ENCODE data around the gene PLCL1.
A peak's percentile ranks its signal among the peaks of the same experiment; 100 is the strongest.

PLCL1 gene

DNA sequence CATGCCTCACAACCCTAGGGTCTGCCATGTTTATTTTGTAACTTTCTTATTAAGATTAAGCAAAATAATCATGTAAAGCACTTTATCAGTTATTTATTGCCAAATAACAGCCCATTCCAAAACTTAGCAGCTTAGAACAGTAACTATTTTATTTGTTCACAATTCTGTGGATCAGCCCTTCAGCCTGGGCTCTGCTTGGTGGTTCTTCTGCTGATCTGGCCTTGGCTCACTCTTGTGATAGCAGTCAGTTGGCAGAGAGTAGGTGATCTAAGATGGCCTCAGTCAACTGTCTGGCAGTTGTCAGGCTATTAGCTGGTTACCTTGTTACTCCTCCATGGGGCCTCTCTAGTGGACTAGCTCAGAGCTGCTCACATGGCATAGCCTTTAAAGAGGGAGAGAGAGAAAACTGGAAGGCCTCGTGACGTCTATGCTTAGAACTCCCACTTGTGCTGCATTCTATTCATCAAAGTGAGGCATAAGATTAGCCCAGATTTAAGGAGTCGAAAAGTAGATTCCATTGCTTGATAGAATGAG is 54.3 kb downstream of the PLCL1 start:
- no peak for DNase-seq

DNA sequence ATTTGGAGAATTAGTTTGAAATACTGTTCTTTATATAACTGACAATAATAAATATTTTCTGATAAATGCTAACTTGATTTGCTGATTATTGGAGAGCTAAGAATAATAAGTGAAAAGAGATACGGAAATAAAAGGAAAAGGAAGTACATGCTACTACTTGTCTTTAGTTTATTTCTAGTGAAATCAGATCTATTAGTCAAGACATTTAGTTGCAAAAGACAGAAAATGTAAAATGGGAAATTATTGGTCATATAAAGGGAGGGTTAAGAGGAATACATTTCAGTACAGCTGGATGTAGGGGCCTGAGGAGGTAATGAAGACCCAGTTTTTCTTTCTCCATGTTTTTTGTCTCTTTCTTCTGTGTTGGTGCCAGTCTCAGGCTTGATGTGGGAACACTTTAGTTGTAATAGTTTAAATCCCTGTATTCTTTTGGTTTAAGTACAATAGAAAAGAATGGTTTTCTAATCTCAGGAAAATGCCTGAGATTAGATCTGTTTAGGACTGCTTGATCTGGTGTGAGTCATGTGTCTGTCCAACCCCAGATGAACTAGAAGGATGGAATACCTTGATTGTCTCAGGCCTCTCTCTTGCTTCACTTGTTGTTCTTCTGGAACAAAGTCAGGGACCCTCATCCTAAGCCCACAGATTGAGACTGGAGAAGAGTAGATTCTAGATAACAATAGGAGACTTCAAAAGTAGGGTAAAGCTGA is 58.0 kb downstream of the PLCL1 start:
- no peak for DNase-seq

GRCh38 chr2:197863744-197864143 is 59.4 kb downstream of the PLCL1 start:
- DNase-seq, result no peak

DNA sequence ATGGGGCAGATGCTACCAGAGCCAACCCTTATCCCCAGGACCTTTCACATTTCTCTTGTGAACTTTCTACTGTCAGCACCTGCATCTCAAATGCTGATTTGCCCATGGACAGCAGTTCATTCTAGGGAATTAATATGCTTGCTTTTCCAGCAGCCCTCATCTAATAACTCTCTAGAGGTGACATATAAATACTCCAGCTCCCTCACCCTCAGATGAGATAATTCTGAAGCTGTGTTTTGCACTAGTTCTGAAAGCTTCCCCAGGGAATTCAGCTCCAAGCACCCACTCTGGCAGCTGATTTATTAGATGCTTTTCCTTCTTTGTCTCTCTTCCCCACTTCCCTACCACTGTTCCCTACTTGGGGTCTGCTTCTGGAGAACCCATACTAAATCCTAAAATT is 62.1 kb downstream of the PLCL1 start:
- DNase-seq, result no peak

GRCh38 chr2:197867033-197867432 is 62.6 kb downstream of the PLCL1 start:
- DNase-seq, result no peak

DNA sequence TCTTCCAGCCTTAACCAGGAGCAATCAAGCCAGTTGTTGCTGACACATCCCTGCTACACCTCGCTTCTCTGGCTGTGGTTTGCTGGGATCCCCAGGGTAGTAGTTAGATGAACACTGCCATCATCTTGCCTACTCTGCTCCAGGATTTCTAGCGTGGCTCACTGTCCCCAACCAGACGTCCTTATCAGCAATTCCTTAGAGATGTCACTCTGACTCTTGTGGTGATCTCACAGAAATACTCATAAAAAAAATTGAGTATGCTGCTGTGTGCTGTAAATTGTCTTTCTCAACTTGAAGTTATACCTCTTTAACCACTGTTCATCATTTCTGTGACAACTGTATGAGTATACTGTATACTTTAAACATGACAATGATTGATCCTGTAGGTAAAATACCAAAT is 63.2 kb downstream of the PLCL1 start:
- DNase-seq, result no peak

DNA sequence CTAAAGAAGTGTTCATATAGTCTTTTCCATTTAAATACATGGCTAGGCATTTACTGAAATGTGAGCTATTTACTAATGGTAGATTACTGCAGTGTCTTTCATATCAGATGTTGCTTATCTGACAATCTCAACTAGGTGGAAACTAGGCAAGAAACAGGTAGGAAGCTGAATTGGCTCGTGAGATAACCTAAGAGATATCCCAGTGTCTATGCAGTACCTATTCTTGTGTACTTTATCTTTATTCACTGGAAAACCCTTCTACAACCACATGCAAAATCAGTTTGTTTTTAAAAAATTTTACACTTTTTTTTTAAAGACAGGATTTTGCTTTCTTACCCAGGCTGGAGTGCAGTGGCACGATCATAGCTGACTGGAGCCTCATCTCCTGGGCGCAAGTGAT is 63.8 kb downstream of the PLCL1 start:
- DNase-seq, result no peak

DNA sequence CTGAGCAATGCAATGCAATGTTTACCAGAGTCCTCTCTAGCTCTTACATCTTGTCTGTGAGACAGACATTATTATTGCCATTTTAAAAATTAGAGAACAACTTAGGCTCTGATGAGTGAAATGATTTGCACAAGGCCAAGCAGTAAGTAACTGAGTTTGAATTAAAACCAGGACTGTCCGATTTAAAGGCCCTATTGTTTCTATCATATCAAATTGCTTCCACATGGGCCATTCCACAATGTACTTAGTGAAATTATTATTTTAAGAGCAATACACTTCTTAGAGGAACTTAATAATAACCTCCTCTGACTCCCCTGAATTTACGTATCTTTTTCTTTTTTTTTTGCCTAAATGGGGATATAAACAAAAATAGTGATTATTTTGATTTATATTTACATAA is 64.6 kb downstream of the PLCL1 start:
- DNase-seq, result no peak

DNA sequence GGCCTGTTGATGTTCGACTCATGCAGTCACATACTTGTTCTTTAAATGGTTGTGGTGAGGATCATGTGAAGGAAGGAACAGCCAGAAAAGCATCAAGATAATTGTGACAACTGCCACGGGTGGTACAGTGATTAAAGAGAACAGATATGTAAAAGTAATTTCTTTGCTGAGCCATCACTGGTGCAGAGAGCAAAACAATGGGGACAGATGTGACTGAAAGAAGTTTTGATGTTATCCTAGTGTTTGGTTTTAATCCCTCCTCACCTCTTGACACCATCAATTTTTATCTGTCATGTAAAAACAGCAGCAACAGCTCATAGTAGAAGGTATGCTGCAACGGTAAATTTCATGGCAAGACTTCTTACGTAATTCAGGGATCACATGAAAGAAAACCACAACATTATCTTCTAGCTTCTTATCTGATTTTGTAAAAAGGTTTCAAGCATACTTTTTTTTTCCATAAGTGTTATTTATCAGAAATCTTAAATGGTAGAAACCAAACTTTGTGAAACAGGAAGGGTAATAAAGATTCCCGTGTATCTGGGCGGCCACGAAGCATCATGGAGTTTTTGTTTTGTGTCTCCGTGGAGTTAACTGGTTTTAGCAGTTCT is 65.2 kb downstream of the PLCL1 start:
- no peak for DNase-seq

DNA sequence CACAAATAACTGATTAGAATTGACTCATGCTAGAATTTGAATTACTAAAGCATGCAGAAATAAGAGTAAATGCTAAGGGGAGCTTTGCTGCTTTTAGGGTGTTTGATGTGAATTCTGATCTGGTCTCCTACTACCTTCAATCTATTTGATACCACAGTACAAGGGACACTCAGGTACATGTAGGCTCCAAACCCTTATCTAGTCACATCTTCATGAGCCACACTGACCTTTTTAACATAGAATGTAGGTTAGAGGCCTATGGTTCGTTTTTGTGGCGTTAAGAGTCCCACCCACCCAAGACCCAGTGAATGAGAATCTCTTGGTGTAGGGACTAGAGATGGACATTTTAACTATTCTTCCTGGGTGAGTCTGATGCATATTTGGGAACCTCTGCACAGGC is 65.7 kb downstream of the PLCL1 start:
- no peak for DNase-seq

DNA sequence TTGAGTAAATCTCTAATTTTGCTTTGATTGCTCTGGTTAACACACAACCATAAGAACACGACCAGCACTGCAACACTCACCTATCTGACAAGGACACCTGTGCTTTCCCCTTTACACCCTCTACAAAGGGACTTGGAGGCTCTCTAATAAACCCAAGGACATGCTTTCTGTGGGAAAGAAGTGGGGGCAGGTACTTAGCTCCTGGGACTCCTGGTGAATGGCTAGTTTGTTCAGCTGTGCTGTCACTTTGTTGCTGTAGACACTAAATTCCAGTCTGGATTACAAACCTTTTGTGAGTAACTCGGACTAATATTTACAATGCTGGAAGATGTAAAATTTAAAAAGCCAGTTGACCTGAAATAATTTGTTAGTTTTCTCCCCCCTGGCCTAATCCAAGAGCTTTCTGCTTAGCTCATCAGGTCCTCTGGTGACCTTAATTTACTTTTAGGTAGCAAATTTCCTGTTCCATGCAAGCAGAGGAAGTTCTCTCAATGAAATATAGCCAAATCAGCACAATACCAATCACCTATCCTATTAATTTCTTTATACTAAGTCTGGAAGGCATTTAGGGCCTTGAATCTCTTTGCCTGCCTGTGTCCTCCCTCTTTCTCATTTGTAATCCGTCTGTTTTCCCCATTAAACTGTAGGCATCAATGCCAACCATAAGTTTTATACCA is 67.5 kb downstream of the PLCL1 start:
- no peak for DNase-seq

- DNase-seq, result no peak
These were observed 68.9 kb downstream of the PLCL1 start for GRCh38 chr2:197873293-197873701.

GRCh38 chr2:197875763-197876162 is 71.4 kb downstream of the PLCL1 start:
- no peak for DNase-seq

- no peak for DNase-seq
These were observed 72.1 kb downstream of the PLCL1 start for GRCh38 chr2:197876524-197876923.

DNA sequence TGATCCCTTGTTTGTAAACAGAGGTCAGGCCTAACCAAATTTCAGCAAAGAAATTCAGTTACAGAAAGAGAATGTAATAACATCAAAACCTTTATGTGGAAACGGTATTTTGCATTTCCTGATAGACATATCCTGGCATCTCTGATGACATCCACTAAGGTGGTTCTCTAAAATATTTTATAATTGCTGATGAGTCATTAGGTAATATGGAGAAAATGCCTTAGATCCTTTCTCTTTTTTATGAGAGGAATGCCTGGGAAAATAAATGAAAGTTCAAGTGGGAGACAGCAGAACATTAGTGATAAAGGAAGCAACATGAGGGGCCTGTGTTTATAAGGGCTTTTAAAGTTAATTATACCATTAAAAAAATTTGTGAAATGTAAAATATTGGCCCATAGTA is 72.6 kb downstream of the PLCL1 start:
- DNase-seq, result no peak

DNA sequence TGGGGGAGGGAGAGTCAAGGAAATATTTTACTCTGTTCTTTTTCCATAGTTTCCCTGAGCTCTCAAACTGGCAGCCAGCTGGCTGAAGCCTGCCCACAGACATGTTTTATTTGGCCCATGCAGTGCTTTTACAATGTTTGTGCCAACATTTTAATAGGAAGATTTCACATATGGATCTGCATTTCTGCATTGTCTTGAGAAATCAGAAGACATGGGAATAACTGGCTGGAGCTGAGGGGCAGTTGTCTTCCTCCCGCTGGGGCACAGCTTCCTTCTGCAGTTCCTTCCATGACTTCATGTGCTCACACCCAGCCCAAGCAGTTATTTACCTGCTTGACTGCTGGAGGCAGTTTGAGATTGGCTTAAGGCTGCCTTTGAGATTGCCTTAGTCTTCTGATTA is 74.4 kb downstream of the PLCL1 start:
- no peak for DNase-seq

GRCh38 chr2:197879812-197880408 is 75.5 kb downstream of the PLCL1 start:
- DNase-seq, result no peak

- no peak for DNase-seq
These were observed 79.1 kb downstream of the PLCL1 start for GRCh38 chr2:197883354-197884032.

- DNase-seq, result no peak
These were observed 79.9 kb downstream of the PLCL1 start for GRCh38 chr2:197884252-197884651.

- no peak for DNase-seq
These were observed 80.7 kb downstream of the PLCL1 start for GRCh38 chr2:197885126-197885525.

GRCh38 chr2:197885587-197885986 is 81.2 kb downstream of the PLCL1 start:
- no peak for DNase-seq

- peak; percentile 87 for DNase-seq
These were observed 83.9 kb downstream of the PLCL1 start for GRCh38 chr2:197888321-197888720.

DNA sequence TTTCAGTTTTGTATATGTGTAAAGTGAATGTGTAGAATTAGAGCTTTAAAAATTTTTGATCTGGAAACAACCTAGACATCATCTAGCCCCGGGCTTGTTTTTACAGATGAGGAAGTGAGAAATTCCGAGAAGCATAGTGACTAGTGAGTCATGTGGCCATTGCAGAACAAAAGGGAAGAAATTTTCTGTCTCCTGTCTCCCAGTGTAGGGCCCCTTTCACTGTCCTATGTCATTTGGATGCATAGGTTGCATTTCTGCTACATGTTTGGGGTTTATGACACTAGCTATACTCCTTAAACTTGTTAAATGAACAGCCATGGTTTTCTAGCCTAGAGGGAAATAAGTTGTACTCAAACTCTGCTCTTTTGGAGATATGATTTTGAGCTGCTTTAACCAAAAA is 84.6 kb downstream of the PLCL1 start:
- DNase-seq, result peak; percentile 96
